Skeletal muscle satellite cell (primary cell): Measurements from ENCODE around the gene RIMBP3C.
"Not testable (repeated sequence)": the region's sequence is repeated elsewhere in the genome, so short reads cannot be mapped to it uniquely, and the experiment has no call there.

Experiments used
- H3K27me3 ChIP-seq: 2 replicates; pipeline ENCODE4 v1.7.0; 2013; ENCODE audit warnings: low read length; ENCODE audit not compliant: control insufficient read depth, insufficient read depth
- H3K36me3 ChIP-seq: 2 replicates; pipeline ENCODE4 v1.7.0; 2013; ENCODE audit warnings: mild to moderate bottlenecking, control low read depth, low read length; ENCODE audit not compliant: insufficient read depth
- H3K4me1 ChIP-seq: 2 replicates; pipeline ENCODE4 v1.7.0; 2013; ENCODE audit warnings: low read length; ENCODE audit not compliant: control insufficient read depth, insufficient read depth
- H3K4me2 ChIP-seq: 2 replicates; pipeline ENCODE4 v1.7.0; 2013; ENCODE audit warnings: mild to moderate bottlenecking, low read length
- H3K4me3 ChIP-seq: 2 replicates; pipeline ENCODE4 v1.7.0; 2013; ENCODE audit warnings: low read length
- H3K9ac ChIP-seq: 2 replicates; pipeline ENCODE4 v1.7.0; 2013; ENCODE audit warnings: mild to moderate bottlenecking, low read depth, low read length, moderate library complexity
- H3K9me3 ChIP-seq: replicated peaks from 2 replicates; pipeline ENCODE4 v1.7.0; 2013; ENCODE audit warnings: mild to moderate bottlenecking, control low read depth, low read length

Gene RIMBP3C

DNA sequence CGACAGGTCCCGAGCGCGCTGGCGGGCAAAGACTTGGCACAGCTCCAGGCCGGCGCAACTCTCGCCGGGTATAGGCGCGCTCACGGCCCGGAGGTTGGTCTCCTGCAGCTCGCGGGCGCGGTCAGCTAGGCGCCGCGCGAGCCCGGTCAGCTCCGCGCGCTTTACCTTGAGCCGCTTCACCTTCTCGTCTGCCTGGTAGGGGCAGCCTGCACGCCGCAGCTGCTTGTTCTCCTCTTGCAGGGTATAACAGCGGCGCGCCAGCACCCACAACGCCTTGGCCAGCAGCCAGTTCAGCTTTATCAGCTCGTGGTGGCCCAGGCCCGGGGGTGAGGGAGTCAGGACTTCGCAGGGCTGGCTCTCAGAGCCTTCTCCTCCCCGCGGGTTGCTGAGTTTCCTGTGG, 1.7 kb downstream of the RIMBP3C start:
- not testable (repeated sequence) for H3K36me3 ChIP-seq, H3K9me3 ChIP-seq, H3K9ac ChIP-seq, H3K4me1 ChIP-seq, H3K4me3 ChIP-seq, H3K27me3 ChIP-seq, H3K4me2 ChIP-seq

DNA sequence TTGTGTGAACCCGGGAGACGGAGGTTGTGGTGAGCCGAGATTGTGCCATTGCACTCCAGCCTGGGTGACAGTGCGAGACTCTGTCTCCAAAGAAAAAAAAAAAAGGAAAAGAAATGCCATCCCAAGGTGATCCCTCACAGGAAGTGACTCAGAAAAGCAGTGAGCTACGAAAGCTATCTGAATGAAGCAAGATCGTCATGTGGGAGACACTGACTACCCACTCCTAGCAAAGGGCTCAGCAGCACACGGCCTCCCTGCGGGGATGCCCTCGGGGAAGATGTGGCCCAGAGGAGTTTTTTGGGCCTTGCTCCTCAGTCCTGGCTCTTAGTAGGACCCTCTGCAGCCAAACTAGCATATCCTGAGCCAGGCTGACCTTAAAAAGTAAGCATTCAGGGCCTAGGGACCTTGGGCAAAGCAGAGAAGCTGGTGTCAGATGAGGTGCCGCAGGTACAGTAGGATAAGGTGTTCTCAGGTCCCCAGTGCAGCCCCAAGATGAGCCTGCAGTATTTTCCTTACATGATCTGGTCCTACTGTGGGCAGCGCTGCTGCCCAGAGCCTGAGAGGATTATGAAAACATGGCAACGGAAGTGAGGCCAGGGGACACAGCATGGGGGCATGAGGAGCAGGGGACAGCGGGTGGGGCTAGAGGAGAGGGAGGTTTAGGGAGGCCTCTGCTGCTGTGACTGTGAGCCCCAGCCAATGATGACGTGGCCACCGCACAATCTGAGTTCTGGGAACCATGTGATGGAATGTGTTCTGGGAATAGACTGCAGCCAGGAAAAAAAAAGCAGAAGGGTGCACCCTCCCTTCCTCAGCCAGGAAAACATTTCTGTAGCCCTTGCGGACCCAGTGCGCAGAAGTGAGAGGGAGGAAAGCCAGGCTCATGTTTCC, 6.6 kb downstream of the RIMBP3C start:
- not testable (repeated sequence) for H3K4me3 ChIP-seq, H3K4me1 ChIP-seq, H3K4me2 ChIP-seq, H3K9ac ChIP-seq, H3K27me3 ChIP-seq, H3K9me3 ChIP-seq, H3K36me3 ChIP-seq

DNA sequence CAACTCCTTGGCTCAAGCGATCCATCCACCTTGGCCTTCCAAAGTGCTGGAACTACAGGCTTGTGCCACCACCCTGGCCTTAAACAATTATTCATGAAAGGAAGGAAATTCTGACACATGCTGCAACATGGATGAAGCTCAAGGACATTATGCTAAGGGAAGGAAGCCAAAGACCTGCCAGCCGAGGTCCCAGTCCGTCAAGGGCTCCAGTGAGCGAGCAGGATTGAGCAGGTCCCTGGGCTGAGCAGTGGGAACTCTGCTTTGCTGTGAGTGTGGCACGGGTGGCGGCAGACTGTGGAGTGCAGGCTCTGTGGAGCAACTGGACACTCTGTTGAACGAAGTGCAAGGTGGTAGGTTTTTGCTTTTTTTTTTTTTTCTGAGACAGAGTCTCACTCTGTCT, 11.4 kb downstream of the RIMBP3C start:
- not testable (repeated sequence) for H3K4me3 ChIP-seq, H3K36me3 ChIP-seq, H3K4me2 ChIP-seq, H3K9ac ChIP-seq, H3K4me1 ChIP-seq, H3K9me3 ChIP-seq, H3K27me3 ChIP-seq

DNA sequence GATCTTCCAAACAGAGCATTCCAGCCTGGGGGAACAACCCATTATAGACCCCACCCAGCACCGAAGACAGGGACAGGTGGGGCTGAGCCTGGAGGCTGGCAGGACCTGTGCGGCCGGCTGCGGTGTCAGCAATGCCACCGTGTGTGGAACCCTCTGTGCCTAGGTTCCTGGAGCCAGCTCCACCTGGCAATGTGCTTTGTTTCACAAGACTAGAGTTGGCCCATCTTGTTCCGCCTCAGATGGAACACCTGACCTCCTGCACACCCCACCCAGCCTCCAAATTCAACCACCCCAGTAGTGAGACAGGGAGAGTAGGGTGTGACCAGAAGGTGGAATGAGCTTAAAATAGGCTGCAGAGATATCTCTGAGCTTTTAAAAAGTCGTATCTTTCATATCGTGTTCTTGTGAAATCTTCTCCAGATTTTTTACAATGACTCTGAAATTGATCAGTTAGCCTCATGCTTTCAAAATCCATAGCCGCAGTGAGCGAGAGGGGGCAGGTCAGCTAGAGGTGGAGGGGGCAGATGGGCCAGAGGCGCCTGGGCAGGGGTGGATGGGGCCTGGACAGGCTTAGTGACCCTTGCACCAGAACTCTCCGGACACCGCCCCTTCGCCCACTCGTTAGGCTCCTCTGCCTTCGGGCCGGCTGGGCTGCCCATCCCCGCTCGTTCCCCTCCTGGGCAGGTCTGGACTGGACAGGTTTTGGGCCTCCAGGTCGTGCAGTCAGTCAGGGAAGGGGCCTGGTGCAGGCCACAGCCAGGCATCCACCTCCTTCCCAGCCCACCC, 18.2 kb downstream of the RIMBP3C start:
- not testable (repeated sequence) for H3K4me1 ChIP-seq, H3K27me3 ChIP-seq, H3K4me2 ChIP-seq, H3K36me3 ChIP-seq, H3K9me3 ChIP-seq, H3K9ac ChIP-seq, H3K4me3 ChIP-seq

DNA sequence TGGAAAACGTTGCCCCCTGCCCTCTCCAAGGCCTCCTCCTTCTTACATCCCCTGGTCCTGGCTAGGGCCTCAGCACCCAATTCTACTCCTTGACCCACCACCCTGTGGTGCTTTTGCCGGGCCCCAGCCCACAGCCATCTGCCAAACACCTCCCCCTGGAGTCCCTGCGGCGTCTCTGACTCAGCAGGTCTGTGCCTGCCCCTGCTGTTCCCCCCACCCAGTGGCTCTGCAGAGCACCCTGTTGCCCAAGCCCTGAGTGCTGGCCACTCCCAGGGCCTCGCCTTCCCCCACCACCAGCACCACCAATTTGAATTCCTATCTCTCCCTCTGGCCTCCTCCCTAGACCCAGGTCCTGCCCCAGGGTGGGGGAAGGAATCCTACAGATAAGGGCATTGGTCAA, 19.7 kb downstream of the RIMBP3C start:
- H3K4me1 ChIP-seq, H3K36me3 ChIP-seq, H3K4me3 ChIP-seq, H3K27me3 ChIP-seq, H3K9me3 ChIP-seq, H3K9ac ChIP-seq, H3K4me2 ChIP-seq: not testable (repeated sequence)

DNA sequence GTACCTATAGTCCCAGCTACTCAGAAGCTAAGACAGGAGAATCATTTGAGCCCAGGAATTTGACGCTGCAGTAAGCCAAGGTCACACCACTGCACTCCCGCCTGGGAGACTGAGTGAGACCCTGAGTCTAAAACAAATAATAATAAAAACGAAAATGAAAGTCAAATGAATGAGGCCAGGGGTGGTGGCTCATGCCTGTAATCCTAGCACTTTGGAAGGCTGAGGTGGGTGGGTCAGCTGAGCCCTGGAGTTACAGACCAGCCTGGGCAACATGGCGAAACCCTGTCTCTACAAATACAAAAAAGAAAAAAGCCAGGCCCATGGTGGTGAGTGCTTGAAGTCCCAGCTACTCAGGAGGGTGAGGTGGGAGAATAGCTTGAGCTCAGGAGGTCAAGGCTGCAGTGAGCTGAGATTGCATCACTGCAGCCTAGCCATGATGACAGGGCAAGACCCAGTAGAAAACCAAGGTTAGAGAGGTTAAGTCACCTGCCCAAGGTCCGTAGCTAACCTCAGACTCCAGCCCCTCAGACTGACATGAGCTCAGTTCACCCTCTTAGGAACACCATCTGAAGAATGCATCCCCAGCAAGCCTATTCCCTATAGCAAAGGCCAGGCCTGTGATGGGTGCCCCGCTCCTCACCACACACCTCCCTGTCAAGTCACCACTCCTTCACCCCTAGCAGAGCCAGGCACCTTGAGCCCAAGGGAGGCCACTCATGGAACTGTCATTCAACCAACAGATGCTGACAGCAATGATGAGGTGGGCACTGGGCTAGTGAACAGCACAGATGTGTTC, 24.4 kb downstream of the RIMBP3C start:
- H3K4me2 ChIP-seq, H3K4me1 ChIP-seq, H3K27me3 ChIP-seq, H3K9me3 ChIP-seq, H3K4me3 ChIP-seq, H3K36me3 ChIP-seq, H3K9ac ChIP-seq: not testable (repeated sequence)

DNA sequence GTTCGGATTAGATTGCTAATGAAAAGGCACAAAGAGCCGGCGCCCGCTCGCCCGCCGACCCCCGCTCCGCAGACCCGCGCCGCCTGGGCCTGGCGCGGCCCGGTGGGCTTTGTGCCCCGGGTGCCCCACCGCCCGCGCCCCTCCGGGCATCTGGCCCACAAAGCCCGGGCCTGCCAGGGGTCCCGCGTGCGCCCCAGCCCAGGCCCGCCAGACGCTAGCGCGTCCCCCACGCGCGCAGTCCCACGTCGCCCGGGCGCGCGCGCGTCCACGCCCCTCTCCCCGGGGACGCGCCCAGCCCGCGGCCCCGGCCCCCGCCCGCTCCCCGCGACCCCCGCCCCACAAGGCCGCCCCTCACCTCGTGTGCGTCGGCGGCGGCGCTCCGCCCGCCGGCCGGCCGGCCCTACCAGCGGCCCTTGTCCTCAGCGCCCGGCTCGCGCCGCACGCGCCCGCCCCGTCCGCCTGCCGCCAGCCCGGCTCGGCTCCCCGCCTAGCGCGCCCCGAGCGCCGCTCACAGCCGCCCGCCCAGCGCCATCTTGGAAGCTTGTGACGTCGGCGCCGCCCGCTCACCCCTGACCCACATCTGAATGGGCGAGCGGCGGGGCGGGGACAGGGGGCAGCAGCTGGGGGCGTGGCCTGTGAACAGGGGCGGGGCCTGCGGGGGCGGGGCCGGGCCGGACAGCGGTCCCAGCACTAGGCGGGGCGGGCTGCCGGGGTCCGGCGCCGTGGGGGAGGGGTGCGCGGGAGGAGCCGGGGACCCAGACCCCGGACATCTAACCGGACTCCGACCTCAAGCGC, 34.1 kb downstream of the RIMBP3C start:
- not testable (repeated sequence) for H3K9me3 ChIP-seq, H3K9ac ChIP-seq, H3K36me3 ChIP-seq, H3K27me3 ChIP-seq, H3K4me2 ChIP-seq, H3K4me3 ChIP-seq, H3K4me1 ChIP-seq

DNA sequence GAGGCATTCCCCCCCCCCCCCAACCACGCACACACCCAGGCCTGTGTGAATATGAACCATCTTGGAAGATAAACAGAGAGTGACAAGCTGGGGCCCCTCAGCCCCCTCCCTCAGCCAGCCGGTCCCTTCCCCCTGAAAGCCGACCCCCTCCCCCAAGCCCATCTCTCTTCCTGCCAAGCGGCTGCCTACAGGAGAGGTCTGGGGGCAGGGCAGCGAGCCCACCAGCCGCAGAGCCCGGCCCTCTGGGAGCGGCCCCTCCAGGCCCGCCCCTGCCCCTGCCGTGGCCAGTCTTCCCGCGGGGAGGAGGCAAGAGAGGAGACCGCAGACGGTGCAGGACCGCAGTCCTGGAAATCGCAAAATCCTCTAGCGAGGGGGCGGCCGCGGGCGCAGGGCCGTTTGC, 34.7 kb downstream of the RIMBP3C start:
- not testable (repeated sequence) for H3K9ac ChIP-seq, H3K4me1 ChIP-seq, H3K4me3 ChIP-seq, H3K9me3 ChIP-seq, H3K36me3 ChIP-seq, H3K4me2 ChIP-seq, H3K27me3 ChIP-seq

DNA sequence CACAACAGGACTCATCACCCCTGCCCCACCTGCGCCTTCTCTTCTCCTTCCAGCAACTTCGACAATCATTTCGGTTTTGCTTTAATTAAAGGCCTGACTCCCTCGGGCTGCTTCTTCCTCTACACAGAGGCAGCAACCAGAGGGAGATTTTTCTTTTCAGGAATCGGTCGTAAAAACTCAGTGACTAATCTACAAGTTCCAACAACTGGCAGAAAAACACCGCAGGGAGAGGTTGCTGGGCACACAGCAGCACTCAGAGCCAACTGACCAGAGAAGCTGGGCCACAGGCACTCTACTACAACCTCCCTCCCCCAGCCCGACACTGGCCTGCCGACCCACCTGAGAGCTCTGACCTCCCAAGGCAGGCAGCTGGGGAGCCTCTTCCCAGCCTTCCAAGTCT, 36.0 kb downstream of the RIMBP3C start:
- H3K4me3 ChIP-seq, H3K4me1 ChIP-seq: not testable (repeated sequence)

DNA sequence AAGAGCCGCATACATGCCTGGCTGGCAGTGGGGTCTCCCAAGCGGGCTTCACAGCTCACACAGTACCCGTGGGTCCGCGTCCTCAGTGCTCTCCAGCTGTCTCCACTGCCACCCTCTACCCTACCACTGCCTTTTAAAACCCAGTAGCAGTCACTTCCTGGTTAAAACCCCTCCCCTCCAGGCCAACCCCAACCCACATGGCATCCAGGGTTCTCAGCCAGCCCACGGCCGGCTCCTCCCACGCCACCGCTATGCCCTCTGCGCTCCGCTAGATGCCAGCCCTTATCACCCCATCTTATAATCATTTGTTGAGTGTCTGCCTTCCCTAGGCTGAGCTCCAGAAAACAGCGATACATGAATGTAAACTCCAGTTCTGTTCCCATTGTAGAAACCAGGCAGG, 37.1 kb downstream of the RIMBP3C start:
- H3K27me3 ChIP-seq, H3K9me3 ChIP-seq, H3K9ac ChIP-seq, H3K4me1 ChIP-seq, H3K4me3 ChIP-seq, H3K36me3 ChIP-seq, H3K4me2 ChIP-seq: not testable (repeated sequence)

More for the DNA sequence above, 36.0 kb downstream of the RIMBP3C start:
- H3K9me3 ChIP-seq, H3K27me3 ChIP-seq, H3K4me2 ChIP-seq, H3K36me3 ChIP-seq, H3K9ac ChIP-seq: not testable (repeated sequence)

DNA sequence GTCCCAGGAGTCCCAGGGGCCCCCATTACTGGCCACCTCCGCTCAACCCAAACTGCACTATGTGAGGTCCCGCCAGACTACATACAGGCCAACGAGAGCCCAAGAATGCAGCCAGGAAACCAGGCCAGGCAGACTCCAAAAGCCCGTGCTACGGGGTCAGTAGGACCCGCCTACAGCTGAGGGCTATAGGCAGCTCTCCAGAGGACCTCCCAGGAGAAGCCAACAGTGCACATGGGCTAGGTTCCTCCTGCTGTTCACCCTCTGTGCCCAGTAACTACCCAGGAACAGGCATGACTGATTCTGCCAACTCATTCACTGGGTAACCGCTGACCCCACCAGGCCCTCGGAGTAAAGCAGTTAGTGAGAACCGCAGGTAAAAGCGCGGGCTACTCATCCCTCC, 39.2 kb downstream of the RIMBP3C start:
- H3K4me3 ChIP-seq, H3K9me3 ChIP-seq, H3K4me1 ChIP-seq, H3K9ac ChIP-seq, H3K27me3 ChIP-seq, H3K4me2 ChIP-seq, H3K36me3 ChIP-seq: not testable (repeated sequence)
